DND-41 (cell line): ENCODE measurements around the gene KCNQ1OT1.

Experiments
- CTCF ChIP-seq: IDR thresholded peaks from 2 replicates; pipeline ENCODE4 v1.5.1; 2012; ENCODE audit warnings: borderline replicate concordance, low read length, moderate library complexity, mild to moderate bottlenecking; ENCODE audit not compliant: poor library complexity, severe bottlenecking; ENCODE audit errors: extremely low read depth
- EZH2 ChIP-seq: IDR thresholded peaks from 3 replicates; pipeline ENCODE4 v1.6.1; 2012; ENCODE audit warnings: borderline replicate concordance, low read depth, mild to moderate bottlenecking, moderate library complexity, low read length, inconsistent platforms; ENCODE audit not compliant: severe bottlenecking

GRCh38 chr11:2587976-2588748 lies 111.6 kb downstream of the KCNQ1OT1 start:
- TF ChIP-seq CTCF, result no peak
- no peak for TF ChIP-seq EZH2
